Activated CD8-positive, alpha-beta memory T cell treated with anti-CD3 and anti-CD28 coated beads, Interleukin-2, amount 50 U/mL, for 24 hours (primary cell): ENCODE measurements around the gene DSCAML1.

ENCODE experiments used
- DNase-seq: peaks from one replicate; pipeline ENCODE4 v3.0.0-alpha.2; 2020; ENCODE audit errors: extremely low read depth

The DSCAML1 gene

GRCh38 chr11:117520201-117520600 is 276.8 kb downstream of the DSCAML1 start:
- DNase-seq: no peak

GRCh38 chr11:117519590-117519989 is 277.4 kb downstream of the DSCAML1 start:
- DNase-seq: no peak

GRCh38 chr11:117519170-117519569 is 277.8 kb downstream of the DSCAML1 start:
- DNase-seq: no peak

- no peak for DNase-seq
Measured at GRCh38 chr11:117518455-117518854, 278.6 kb downstream of the DSCAML1 start.

- no peak for DNase-seq
Measured at GRCh38 chr11:117517097-117517496, 279.9 kb downstream of the DSCAML1 start.

GRCh38 chr11:117515892-117516787 is 280.9 kb downstream of the DSCAML1 start:
- DNase-seq: no peak

GRCh38 chr11:117514256-117514655 is 282.8 kb downstream of the DSCAML1 start:
- no peak for DNase-seq

GRCh38 chr11:117513666-117514065 is 283.4 kb downstream of the DSCAML1 start:
- no peak for DNase-seq

- no peak for DNase-seq
Measured at GRCh38 chr11:117511931-117512539, 285.0 kb downstream of the DSCAML1 start.

- DNase-seq: no peak
Measured at GRCh38 chr11:117511483-117511930, 285.5 kb downstream of the DSCAML1 start.

- no peak for DNase-seq
Measured at GRCh38 chr11:117510646-117511045, 286.4 kb downstream of the DSCAML1 start.

GRCh38 chr11:117509543-117509942 is 287.5 kb downstream of the DSCAML1 start:
- no peak for DNase-seq

GRCh38 chr11:117506971-117507370 is 290.0 kb downstream of the DSCAML1 start:
- no peak for DNase-seq

GRCh38 chr11:117505285-117505970 is 291.6 kb downstream of the DSCAML1 start:
- no peak for DNase-seq

- no peak for DNase-seq
Measured at GRCh38 chr11:117502779-117503100, 294.3 kb downstream of the DSCAML1 start.

- no peak for DNase-seq
Measured at GRCh38 chr11:117502015-117502778, 294.8 kb downstream of the DSCAML1 start.

GRCh38 chr11:117501237-117501898 is 295.6 kb downstream of the DSCAML1 start:
- DNase-seq: no peak

- DNase-seq: no peak
Measured at GRCh38 chr11:117498791-117499190, 298.2 kb downstream of the DSCAML1 start.

- DNase-seq: no peak
Measured at GRCh38 chr11:117497206-117497951, 299.6 kb downstream of the DSCAML1 start.

- DNase-seq: no peak
Measured at GRCh38 chr11:117495357-117495756, 301.7 kb downstream of the DSCAML1 start.
